OCI-LY7 (cell line): ENCODE results near the gene HOMER3. TPM values are rescaled to one million over a fixed set of nuclear protein-coding genes. Genes with fewer than 3 reads are reported as not detected.
"Not testable (repeated sequence)": the region's sequence is repeated elsewhere in the genome, so short reads cannot be mapped to it uniquely, and the experiment has no call there.

Experiments used
- BruUV-seq: library from RNA; stranded (reverse); fragments of 400-500 nt; replicated peaks from 2 replicates; lab custom pipeline; 2021; lab: Mats Ljungman, UMichigan
- CTCF ChIA-PET: fragments of 300-600 bp; sonication (Branson Sonifier 250); formaldehyde crosslinking; loops from one replicate; lab custom pipeline; 2022; ENCODE audit warnings: antibody characterized with exemption; ENCODE audit not compliant: unreplicated experiment; lab: Charles Lee
- POLR2A ChIA-PET: fragments of 300-600 bp; sonication (Branson Sonifier 250); formaldehyde crosslinking; loops from one replicate; lab custom pipeline; 2022; ENCODE audit warnings: antibody characterized with exemption; lab: Charles Lee
- DNase-seq: peaks from one replicate; pipeline ENCODE4 v3.0.0-alpha.2; 2015; ENCODE audit warnings: low spot score
- H2AFZ ChIP-seq: fragments of 200-600 bp; sonication (generic), shearing (Covaris generic); 2 replicates; pipeline ENCODE4 v1.6.1; 2014; ENCODE audit warnings: mild to moderate bottlenecking, antibody characterized with exemption, low read length, moderate library complexity
- H3K27ac ChIP-seq: fragments of 200-600 bp; sonication (generic); 2 replicates; pipeline ENCODE4 v1.5.1; 2014; ENCODE audit warnings: mixed run types, low read depth, mild to moderate bottlenecking, moderate library complexity, low read length, inconsistent platforms; ENCODE audit not compliant: poor library complexity, severe bottlenecking
- H3K36me3 ChIP-seq: fragments of 200-600 bp; sonication (generic); 2 replicates; pipeline ENCODE4 v1.6.1; 2014; ENCODE audit warnings: mild to moderate bottlenecking, antibody characterized with exemption, low read length, moderate library complexity, mixed read lengths; ENCODE audit not compliant: insufficient read depth
- H3K4me1 ChIP-seq: fragments of 200-600 bp; sonication (generic); 2 replicates; pipeline ENCODE4 v1.5.1; 2014; ENCODE audit warnings: mild to moderate bottlenecking, low read length; ENCODE audit not compliant: insufficient read depth, poor library complexity, severe bottlenecking
- H3K4me2 ChIP-seq: fragments of 200-600 bp; sonication (generic); 2 replicates; pipeline ENCODE4 v1.6.1; 2014; ENCODE audit warnings: mild to moderate bottlenecking, low read length
- H3K4me3 ChIP-seq: fragments of 200-600 bp; sonication (generic); 2 replicates; pipeline ENCODE4 v1.5.1; 2014; ENCODE audit warnings: mild to moderate bottlenecking, low read depth, low read length; ENCODE audit not compliant: poor library complexity, severe bottlenecking
- H3K79me2 ChIP-seq: fragments of 200-600 bp; sonication (generic); 2 replicates; pipeline ENCODE4 v1.6.1; 2016; ENCODE audit warnings: low read depth, mild to moderate bottlenecking, low read length, moderate library complexity, mixed read lengths; ENCODE audit not compliant: insufficient read depth
- H3K9me2 ChIP-seq: fragments of 200-600 bp; sonication (generic); 2 replicates; pipeline ENCODE4 v1.6.1; 2016; ENCODE audit warnings: mild to moderate bottlenecking, low read length, mixed read lengths; ENCODE audit not compliant: insufficient read depth
- H3K9me3 ChIP-seq: fragments of 200-600 bp; sonication (generic); 2 replicates; pipeline ENCODE4 v1.6.1; 2014; ENCODE audit warnings: mild to moderate bottlenecking, mixed run types, low read length, mixed read lengths
- H4K20me1 ChIP-seq: fragments of 200-600 bp; sonication (generic); 2 replicates; pipeline ENCODE4 v1.6.1; 2014; ENCODE audit warnings: mild to moderate bottlenecking, antibody characterized with exemption, low read length, moderate library complexity, mixed read lengths; ENCODE audit not compliant: insufficient read depth
- EZH2phosphoT487 ChIP-seq: fragments of 200-600 bp; sonication (generic); IDR thresholded peaks from 2 replicates; pipeline ENCODE4 v1.6.1; 2018; ENCODE audit warnings: low read depth, borderline replicate concordance, mild to moderate bottlenecking, mixed run types, antibody characterized with exemption, low read length, moderate library complexity, mixed read lengths
- intact Hi-C: fragments of 100-400 bp; cut with micrococcal nuclease; formaldehyde crosslinking; loops from one replicate; pipeline ENCODE4 v1.10.0; 2022; ENCODE audit not compliant: unreplicated experiment
- total RNA-seq, 2 experiments: library from RNA; depleted of rRNA in 1 of 2; stranded (reverse); fragments of >200 nt in 1 of 2; shearing (Covaris generic) in 1 of 2; gene quantifications; 2 replicates each; pipeline ENCODE4 v1.2.3, GENCODE V29; 2014 to 2022
- TF ChIP-seq, protein P1 (sequence below): fragments of 200-600 bp; sonication (generic); conservative IDR thresholded peaks from 2 replicates; pipeline ENCODE4 v1.5.1; 2014; ENCODE audit warnings: mild to moderate bottlenecking, antibody characterized with exemption, low read length, moderate library complexity, mixed read lengths

HOMER3 gene
- total RNA-seq, 2 experiments from 2014 or later: 15.5 to 16.1 TPM

- Histone ChIP-seq H2AFZ (0 out of 2 replicates have a peak overlapping the region, but pooled peaks have one; percentile 38), H3K4me3 (peak overlapping the region; percentile 96), H4K20me1 (peaks cover 5% of the 10 kb centered on the region; the same call in 1 of the 2 replicates), H3K79me2 (peaks cover 48% of the 10 kb centered on the region), H3K4me1 (peaks cover 14% of the 10 kb centered on the region), H3K27ac (no peak overlapping the region), H3K9me2 (no peaks in the 10 kb centered on the region), H3K4me2 (peak overlapping the region; percentile 94), H3K9me3 (no peaks in the 10 kb centered on the region), H3K36me3 (peaks cover 54% of the 10 kb centered on the region)
- TF ChIP-seq, protein P1, sequence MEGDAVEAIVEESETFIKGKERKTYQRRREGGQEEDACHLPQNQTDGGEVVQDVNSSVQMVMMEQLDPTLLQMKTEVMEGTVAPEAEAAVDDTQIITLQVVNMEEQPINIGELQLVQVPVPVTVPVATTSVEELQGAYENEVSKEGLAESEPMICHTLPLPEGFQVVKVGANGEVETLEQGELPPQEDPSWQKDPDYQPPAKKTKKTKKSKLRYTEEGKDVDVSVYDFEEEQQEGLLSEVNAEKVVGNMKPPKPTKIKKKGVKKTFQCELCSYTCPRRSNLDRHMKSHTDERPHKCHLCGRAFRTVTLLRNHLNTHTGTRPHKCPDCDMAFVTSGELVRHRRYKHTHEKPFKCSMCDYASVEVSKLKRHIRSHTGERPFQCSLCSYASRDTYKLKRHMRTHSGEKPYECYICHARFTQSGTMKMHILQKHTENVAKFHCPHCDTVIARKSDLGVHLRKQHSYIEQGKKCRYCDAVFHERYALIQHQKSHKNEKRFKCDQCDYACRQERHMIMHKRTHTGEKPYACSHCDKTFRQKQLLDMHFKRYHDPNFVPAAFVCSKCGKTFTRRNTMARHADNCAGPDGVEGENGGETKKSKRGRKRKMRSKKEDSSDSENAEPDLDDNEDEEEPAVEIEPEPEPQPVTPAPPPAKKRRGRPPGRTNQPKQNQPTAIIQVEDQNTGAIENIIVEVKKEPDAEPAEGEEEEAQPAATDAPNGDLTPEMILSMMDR: no peak
- no peak for TF ChIP-seq EZH2phosphoT487
- intact Hi-C loops: loop anchor here (1.0 kb wide), 1 partner anchor 66 kb away; no protein-coding TSS in a partner anchor
- POLR2A ChIA-PET: interaction anchor here (0.7 to 1.7 kb wide), 9 partner anchors 8 to 237 kb away, joined by 3 to 8 read pairs (median 3); no protein-coding TSS in a partner anchor
- BruUV-seq: TSS peak; percentile 91
- CTCF ChIA-PET: interaction anchor here (0.6 to 1.0 kb wide), 2 partner anchors 18 to 254 kb away, joined by 3 to 4 read pairs; no protein-coding TSS in a partner anchor
- no peak for DNase-seq
These were observed 21.2 kb downstream of the HOMER3 start for GRCh38 chr19:18919900-18920214.

- ChIA-PET POLR2A (interaction anchor here (0.7 to 1.7 kb wide), 13 partner anchors 9 to 238 kb away, joined by 3 to 8 read pairs (median 3); no protein-coding TSS in a partner anchor), CTCF (interaction anchor here (0.6 to 1.0 kb wide), 2 partner anchors 19 to 255 kb away, joined by 3 to 4 read pairs; no protein-coding TSS in a partner anchor)
- peaks cover 14% of the 10 kb centered on the region for H3K4me1 ChIP-seq
- peak within 1 kb of the TSS; percentile 63 for H3K27ac ChIP-seq
- peak within 1 kb of the TSS; percentile 96 for H3K4me3 ChIP-seq
- peaks cover 54% of the 10 kb centered on the region for H3K36me3 ChIP-seq
- DNase-seq: peak; percentile 100
- H2AFZ ChIP-seq: peak within 1 kb of the TSS; percentile 60; the same call in 1 of the 2 replicates
- H4K20me1 ChIP-seq: peaks cover 5% of the 10 kb centered on the region; the same call in 1 of the 2 replicates
- intact Hi-C loops: loop anchor here (1.0 kb wide), 1 partner anchor 67 kb away; no protein-coding TSS in a partner anchor
- TF ChIP-seq, protein P1: no peak
- no peak for TF ChIP-seq EZH2phosphoT487
- H3K9me2 ChIP-seq: no peaks in the 10 kb centered on the region
- peaks cover 48% of the 10 kb centered on the region for H3K79me2 ChIP-seq
- H3K4me2 ChIP-seq: peak within 1 kb of the TSS; percentile 98
- no peaks in the 10 kb centered on the region for H3K9me3 ChIP-seq
- BruUV-seq: no TSS peak
These were observed 21.7 kb downstream of the HOMER3 start, which contains the start of the genes COPE and DDX49 for GRCh38 chr19:18919086-18919899. TSS of gene COPE (minus strand) at chr19:18919387. CDS start at chr19:18919348, 39 bp downstream. TSS of gene DDX49 (plus strand) at chr19:18919715. CDS start at chr19:18919742, 27 bp downstream.

GRCh38 chr19:18917593-18917992, 23.4 kb downstream of the HOMER3 start:
- H3K27ac ChIP-seq, CTCF ChIA-PET, BruUV-seq, H2AFZ ChIP-seq, intact Hi-C loops, DNase-seq, H3K9me3 ChIP-seq, H4K20me1 ChIP-seq, H3K9me2 ChIP-seq: not testable (repeated sequence)
- peak overlapping the region; percentile 96 for H3K4me3 ChIP-seq
- H3K79me2 ChIP-seq: peaks cover 48% of the 10 kb centered on the region
- POLR2A ChIA-PET: interaction anchor here (0.6 kb wide), 1 partner anchor 42 kb away, joined by 3 read pairs; no protein-coding TSS in a partner anchor
- H3K36me3 ChIP-seq: peaks cover 57% of the 10 kb centered on the region
- peak overlapping the region; percentile 98 for H3K4me2 ChIP-seq
- H3K4me1 ChIP-seq: peaks cover 14% of the 10 kb centered on the region
